GM12878 (cell line): ENCODE measurements around the gene ACBD5. TPM values are rescaled to one million over a fixed set of nuclear protein-coding genes. Genes with fewer than 3 reads are reported as not detected.

Source experiments
- ATAC-seq: fragments of 200-7000 bp; cut with Tn5 transposase; 3 replicates; pipeline ENCODE4 v1.9.1; 2020; ENCODE audit warnings: mild to moderate bottlenecking, moderate library complexity
- BruUV-seq: library from RNA; stranded (reverse); fragments of 400-500 nt; replicated peaks from 2 replicates; lab custom pipeline; 2021; lab: Mats Ljungman, UMichigan
- CTCF ChIA-PET: fragments of 300-600 bp; sonication (Branson Sonifier 250); formaldehyde crosslinking; extraction: SDS; loops from one replicate; lab custom pipeline; 2021; ENCODE audit warnings: inconsistent platforms; lab: Yijun Ruan, JAX
- POLR2A ChIA-PET: fragments of 350-600 bp; formaldehyde crosslinking; extraction: SDS; loops from one replicate; lab custom pipeline; 2021; ENCODE audit warnings: inconsistent platforms; lab: Charles Lee
- RAD21 ChIA-PET: fragments of 300-600 bp; sonication (Branson Sonifier 250); formaldehyde crosslinking; loops from one replicate; lab custom pipeline; 2023; ENCODE audit warnings: antibody characterized with exemption; ENCODE audit not compliant: unreplicated experiment; lab: Charles Lee
- SMC1A ChIA-PET: fragments of 300-600 bp; sonication (Branson Sonifier 250); formaldehyde crosslinking; loops from one replicate; lab custom pipeline; 2023; ENCODE audit not compliant: unreplicated experiment, uncharacterized antibody; lab: Charles Lee
- DNase-seq: peaks from one replicate; pipeline ENCODE4 v3.0.0-alpha.2; 2011; ENCODE audit warnings: low read depth, low spot score
- FAIRE-seq: peaks from 3 replicates; lab custom pipeline; 2011; peaks lifted over from hg19 to GRCh38; lab: Jason Lieb, UNC
- H2AFZ ChIP-seq: 2 replicates; pipeline ENCODE4 v1.6.0; 2011; ENCODE audit warnings: low read depth, low read length, control low read depth; ENCODE audit not compliant: control insufficient read depth
- H3K27ac ChIP-seq: 2 replicates; pipeline ENCODE4 v1.5.1; 2011; ENCODE audit warnings: control low read depth; ENCODE audit not compliant: control insufficient read depth, insufficient read depth
- H3K27me3 ChIP-seq, 2 experiments: replicated peaks in 1 of 2; 2 replicates each; pipeline versions ENCODE4 v1.6.0 to v1.6.1; 2011; ENCODE audit warnings: low read length in 1 of 2; ENCODE audit not compliant: control insufficient read depth in 2 of 2, insufficient read depth in 2 of 2
- H3K36me3 ChIP-seq, 2 experiments: 2 replicates each; pipeline ENCODE4 v1.5.1; 2011; ENCODE audit warnings: low read length in 1 of 2; ENCODE audit not compliant: control insufficient read depth in 2 of 2, insufficient read depth in 2 of 2
- H3K4me1 ChIP-seq: 2 replicates; pipeline ENCODE4 v1.6.1; 2011; ENCODE audit warnings: mild to moderate bottlenecking, low read length, moderate library complexity, mixed read lengths; ENCODE audit not compliant: control insufficient read depth, insufficient read depth
- H3K4me2 ChIP-seq: 2 replicates; pipeline ENCODE4 v1.6.0; 2011; ENCODE audit warnings: control low read depth; ENCODE audit not compliant: control insufficient read depth, insufficient read depth
- H3K4me3 ChIP-seq: fragments of 200-600 bp; sonication (generic); 2 replicates; pipeline ENCODE4 v1.5.1; 2016
- H3K79me2 ChIP-seq: 2 replicates; pipeline ENCODE4 v1.6.0; 2011; ENCODE audit warnings: low read length; ENCODE audit not compliant: control insufficient read depth, insufficient read depth
- H3K9ac ChIP-seq: 2 replicates; pipeline ENCODE4 v1.8.0; 2011; ENCODE audit warnings: low read length, control low read depth, mixed read lengths; ENCODE audit not compliant: control insufficient read depth, insufficient read depth
- H3K9me3 ChIP-seq: replicated peaks from 3 replicates; pipeline ENCODE4 v1.5.1; 2011; ENCODE audit warnings: mild to moderate bottlenecking, low read length; ENCODE audit not compliant: control insufficient read depth, insufficient read depth
- H4K20me1 ChIP-seq: 2 replicates; pipeline ENCODE4 v1.6.0; 2011; ENCODE audit not compliant: control insufficient read depth, insufficient read depth
- BHLHE40 ChIP-seq, 2 experiments: fragments of 450-650 bp in 1 of 2; IDR thresholded peaks; 2 replicates each; pipeline ENCODE4 v1.6.1; 2011 to 2017; ENCODE audit warnings: low read depth in 2 of 2, borderline replicate concordance in 1 of 2, improper control_type of control experiment in 1 of 2, low read length in 1 of 2, mild to moderate bottlenecking in 1 of 2
- CBX5 ChIP-seq: sonication (generic); IDR thresholded peaks from 2 replicates; pipeline ENCODE4 v1.6.1; 2016; ENCODE audit warnings: low read depth, moderate library complexity, mild to moderate bottlenecking, inconsistent platforms
- JUND ChIP-seq: IDR thresholded peaks from 2 replicates; pipeline ENCODE4 v1.6.1; 2012; ENCODE audit warnings: low read depth, mild to moderate bottlenecking, low read length, improper control_type of control experiment, moderate library complexity
- KLF5 ChIP-seq: fragments of 450-650 bp; IDR thresholded peaks from 2 replicates; pipeline ENCODE4 v1.6.1; 2014; ENCODE audit warnings: mild to moderate bottlenecking; ENCODE audit not compliant: partially characterized antibody
- WGBS: methylation state at CpG from one replicate; pipeline ENCODE4 v1.1.6; 2016; ENCODE audit warnings: low lambda C conversion rate; ENCODE audit not compliant: insufficient replicate concordance, insufficient coverage; ENCODE audit errors: missing lambda C conversion rate; 5-methylcytosine and 5-hydroxymethylcytosine counted together
- in situ Hi-C: fragments of 300-500 bp; cut with MboI; formaldehyde crosslinking; loops from 9 replicates; pipeline ENCODE4 v1.14.3; 2018; ENCODE audit warnings: mixed read lengths
- intact Hi-C: fragments of 100-400 bp; cut with micrococcal nuclease; formaldehyde crosslinking; loops from one replicate; pipeline ENCODE4 v1.14.2; 2022; ENCODE audit not compliant: unreplicated experiment
- polyA plus RNA-seq, 11 experiments: library from polyadenylated mRNA; depleted of rRNA in 4 of 11; unstranded in 6 of 11; stranded (reverse) in 5 of 11; fragments of >200 nt; fragmentation: Nextera tagmentation in 4 of 11; fragmentation: Illumina TruSeq in 1 of 11; extraction: Ambion mirVana in 4 of 11; extraction: Trizol in 1 of 11; gene quantifications; 1 replicate in 1 of 11; 2 replicates in 10 of 11; pipeline versions ENCODE4 v1.2.1 to v1.2.3, GENCODE V29; 2011 to 2016; ENCODE audit warnings: inconsistent platforms in 2 of 11, missing spikeins in 2 of 11, low read depth in 1 of 11
- total RNA-seq, 4 experiments: library from RNA; depleted of rRNA in 3 of 4; stranded (reverse); fragments of >200 nt in 3 of 4; fragmentation: Illumina TruSeq in 1 of 4; extraction: Trizol in 1 of 4; gene quantifications; 2 replicates each; pipeline versions ENCODE4 v1.2.1 to v1.2.3, GENCODE V29; 2013 to 2021

ACBD5 gene
- total and polyA plus RNA-seq, 10 of the 15 experiments (the other 5 are each of a cell fraction or from before 2014, with no cell fraction given): 2.4 to 22.3 (median 12.4) TPM

DNA sequence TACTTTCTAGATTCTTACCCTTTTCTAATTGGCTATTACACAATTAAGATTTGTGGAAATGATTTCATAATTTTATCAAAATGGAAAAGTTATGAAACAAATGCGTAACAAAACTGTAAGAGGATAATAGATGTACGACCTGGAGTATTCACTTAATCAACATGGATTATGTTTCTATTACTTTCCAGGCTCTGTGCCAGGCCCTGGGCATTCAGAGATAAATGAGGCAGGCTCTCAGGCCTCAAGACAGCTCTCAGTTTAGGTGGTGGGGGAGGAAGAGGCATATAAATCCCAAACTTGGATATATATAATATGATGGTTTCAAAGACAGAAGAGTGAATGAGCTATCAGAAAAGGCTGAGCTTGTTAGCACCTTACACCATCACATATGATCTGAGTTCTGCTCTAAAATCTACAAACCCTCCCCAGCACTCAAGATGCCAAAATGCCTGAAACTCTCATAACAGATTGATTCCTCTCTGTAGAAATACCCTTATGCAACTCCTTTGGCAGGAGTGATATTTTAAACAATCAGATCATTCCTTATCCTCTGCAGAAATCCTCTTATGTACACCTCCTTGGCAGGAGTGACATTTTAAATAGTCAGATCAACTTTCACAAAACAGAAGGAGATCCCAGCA lies 42.5 kb downstream of the ACBD5 start:
- intact Hi-C loops (no loop called here), in situ Hi-C loops (no loop called here)
- Histone ChIP-seq H4K20me1 (no peaks in the 10 kb centered on the region), H3K79me2 (no peaks in the 10 kb centered on the region), H3K9me3 (no peaks in the 10 kb centered on the region), H3K4me2 (no peak overlapping the region), H3K4me1 (no peaks in the 10 kb centered on the region), H3K4me3 (no peak overlapping the region), H2AFZ (no peak overlapping the region), H3K27ac (no peak overlapping the region), H3K9ac (no peak overlapping the region), H3K27me3 (no peaks in the 10 kb centered on the region), H3K36me3 (peaks cover 2 to 8% of the 10 kb centered on the region in 2 experiments; a peak in 3 of 4 replicates)
- DNase-seq: no peak
- no peak for FAIRE-seq
- WGBS: 97% methylated on average over 2 of the region's 2 CpGs
- ATAC-seq: no peak
- CTCF ChIA-PET: interaction anchor here (1.5 kb wide), 1 partner anchor 11 kb away, joined by 5 read pairs; no protein-coding TSS in a partner anchor
- no TSS peak for BruUV-seq
- POLR2A ChIA-PET: no interaction called here
- SMC1A ChIA-PET: no interaction called here
- TF ChIP-seq JUND (no peak), CBX5 (no peak), KLF5 (no peak)
- RAD21 ChIA-PET: no interaction called here

DNA sequence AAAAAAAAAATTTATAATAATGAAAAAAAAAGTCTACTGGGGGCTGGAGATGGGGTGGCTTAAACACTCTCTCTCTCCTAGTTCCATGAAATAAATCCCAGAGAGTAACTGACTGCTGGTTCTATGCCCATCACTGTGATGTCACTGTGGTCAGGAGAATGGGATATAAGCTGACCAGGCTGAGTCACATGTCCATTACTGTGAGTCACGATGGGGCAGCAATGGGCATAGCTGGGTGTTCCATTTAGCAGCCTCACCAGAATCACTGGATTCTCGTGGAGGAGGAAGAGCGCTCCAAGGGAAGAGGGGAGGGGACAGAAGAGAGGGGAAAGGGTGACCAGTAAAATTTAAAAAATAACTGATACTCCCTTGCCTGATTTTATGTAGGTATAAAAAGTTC lies 48.3 kb downstream of the ACBD5 start:
- no peak overlapping the region for H3K4me2 ChIP-seq
- no peak overlapping the region for H2AFZ ChIP-seq
- no peak for FAIRE-seq
- H3K27ac ChIP-seq: no peak overlapping the region
- POLR2A ChIA-PET: no interaction called here
- peaks cover 0 to 3% of the 10 kb centered on the region in 2 experiments; a peak in 1 of 4 replicates for H3K36me3 ChIP-seq
- ATAC-seq: no peak
- RAD21 ChIA-PET: no interaction called here
- H3K4me3 ChIP-seq: no peak overlapping the region
- H3K9ac ChIP-seq: no peak overlapping the region
- 90% methylated on average over 3 of the region's 3 CpGs for WGBS
- intact Hi-C loops: no loop called here
- no peaks in the 10 kb centered on the region for H3K79me2 ChIP-seq
- BruUV-seq: no TSS peak
- no peaks in the 10 kb centered on the region for H3K4me1 ChIP-seq
- TF ChIP-seq BHLHE40 (IDR thresholded peaks at IDR 0.05; ENCODE audit: borderline replicate concordance in 1 of 2, low read depth in 2 of 2, low read length in 1 of 2): no peak
- TF ChIP-seq, all 136 proteins: peak for 0
- ChIA-PET SMC1A (no interaction called here), CTCF (no interaction called here)
- H4K20me1 ChIP-seq: no peaks in the 10 kb centered on the region
- in situ Hi-C loops: no loop called here
- H3K9me3 ChIP-seq: no peaks in the 10 kb centered on the region
- no peaks in the 10 kb centered on the region for H3K27me3 ChIP-seq
- DNase-seq: no peak
